Testis (tissue), 3 donors: ENCODE measurements around the gene RUNDC3A. TPM values are rescaled to one million over a fixed set of nuclear protein-coding genes. Genes with fewer than 3 reads are reported as not detected.

Experiments
- DNase-seq: peaks from one replicate; pipeline ENCODE4 v3.0.0-alpha.2; 2019
- H3K27ac ChIP-seq, 2 donors: fragments of 200-600 bp; sonication (generic); one replicate each; pipeline ENCODE4 v1.5.1; 2019
- H3K27me3 ChIP-seq: fragments of 200-600 bp; sonication (generic); one replicate; pipeline ENCODE4 v1.5.1; 2019
- H3K36me3 ChIP-seq: fragments of 200-600 bp; sonication (generic); one replicate; pipeline ENCODE4 v1.5.1; 2017; ENCODE audit warnings: low read depth; ENCODE audit errors: missing control alignments
- H3K4me1 ChIP-seq: fragments of 200-600 bp; sonication (generic); one replicate; pipeline ENCODE4 v1.5.1; 2019
- H3K4me3 ChIP-seq, 2 donors: fragments of 200-600 bp; sonication (generic); one replicate each; pipeline ENCODE4 v1.5.1; 2017 to 2019
- H3K9me3 ChIP-seq: fragments of 200-600 bp; sonication (generic); one replicate; pipeline ENCODE4 v1.5.1; 2017
- POLR2A ChIP-seq: fragments of 450-650 bp; IDR thresholded peaks from one replicate; pipeline ENCODE4 v1.6.1; 2017; ENCODE audit warnings: antibody characterized with exemption, mild to moderate bottlenecking, moderate library complexity
- whole genome bisulfite sequencing, 2 donors: methylation state at CpG; one replicate each; pipeline ENCODE4 v1.1.5; 2018; 5-methylcytosine and 5-hydroxymethylcytosine counted together
- intact Hi-C: fragments of 100-400 bp; cut with DNase I; formaldehyde crosslinking; loops from one replicate; pipeline ENCODE4 v1.15.1; 2023; ENCODE audit warnings: low total_unique reads
- polyA plus RNA-seq: library from polyadenylated mRNA; stranded (reverse); fragments of 350-450 nt; fragmentation: Illumina TruSeq; extraction: RNeasy Lipid Tissue Mini Kit (QIAGEN cat#74804); gene quantifications from one replicate; pipeline ENCODE4 v1.2.3, GENCODE V29; 2014; ENCODE audit warnings: low read depth, low replicate concordance; ENCODE audit not compliant: insufficient read depth
- total RNA-seq, 2 donors: library from RNA; depleted of rRNA; stranded (reverse); fragments of >200 nt; gene quantifications; one replicate each; pipeline ENCODE4 v1.2.3, GENCODE V29; 2016
- TF ChIP-seq, protein P1 (sequence below), 3 experiments: fragments of 450-650 bp in 2 of 3; fragments of 200-600 bp in 1 of 3; sonication (generic) in 1 of 3; IDR thresholded peaks; one replicate each; pipeline ENCODE4 v1.5.1; 2016 to 2019; ENCODE audit warnings: antibody characterized with exemption in 3 of 3, mild to moderate bottlenecking in 2 of 3, moderate library complexity in 1 of 3

Gene RUNDC3A
- total and polyA plus RNA-seq, 3 donors from 2014 or later, result 14.6 to 53.1 (median 17.5) TPM

DNA sequence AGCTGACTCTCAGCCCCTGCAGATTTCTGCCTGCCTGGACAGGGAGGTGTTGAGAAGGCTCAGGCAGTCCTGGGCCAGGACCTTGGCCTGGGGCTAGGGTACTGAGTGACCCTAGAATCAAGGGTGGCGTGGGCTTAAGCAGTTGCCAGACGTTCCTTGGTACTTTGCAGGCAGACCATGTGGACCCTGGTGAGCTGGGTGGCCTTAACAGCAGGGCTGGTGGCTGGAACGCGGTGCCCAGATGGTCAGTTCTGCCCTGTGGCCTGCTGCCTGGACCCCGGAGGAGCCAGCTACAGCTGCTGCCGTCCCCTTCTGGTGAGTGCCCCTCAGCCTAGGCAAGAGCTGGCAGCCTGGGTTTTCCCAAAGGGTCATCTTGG is 40.6 kb downstream of the RUNDC3A start:
- H3K27me3 ChIP-seq, result no peaks in the 10 kb centered on the region
- H3K36me3 ChIP-seq, result no peaks in the 10 kb centered on the region
- H3K9me3 ChIP-seq, result no peaks in the 10 kb centered on the region
- H3K4me1 ChIP-seq, result peaks cover 4% of the 10 kb centered on the region
- 74 to 100% methylated on average over 2 to 6 of the region's 6 CpGs for WGBS, 2 donors
- TF ChIP-seq, protein P1, sequence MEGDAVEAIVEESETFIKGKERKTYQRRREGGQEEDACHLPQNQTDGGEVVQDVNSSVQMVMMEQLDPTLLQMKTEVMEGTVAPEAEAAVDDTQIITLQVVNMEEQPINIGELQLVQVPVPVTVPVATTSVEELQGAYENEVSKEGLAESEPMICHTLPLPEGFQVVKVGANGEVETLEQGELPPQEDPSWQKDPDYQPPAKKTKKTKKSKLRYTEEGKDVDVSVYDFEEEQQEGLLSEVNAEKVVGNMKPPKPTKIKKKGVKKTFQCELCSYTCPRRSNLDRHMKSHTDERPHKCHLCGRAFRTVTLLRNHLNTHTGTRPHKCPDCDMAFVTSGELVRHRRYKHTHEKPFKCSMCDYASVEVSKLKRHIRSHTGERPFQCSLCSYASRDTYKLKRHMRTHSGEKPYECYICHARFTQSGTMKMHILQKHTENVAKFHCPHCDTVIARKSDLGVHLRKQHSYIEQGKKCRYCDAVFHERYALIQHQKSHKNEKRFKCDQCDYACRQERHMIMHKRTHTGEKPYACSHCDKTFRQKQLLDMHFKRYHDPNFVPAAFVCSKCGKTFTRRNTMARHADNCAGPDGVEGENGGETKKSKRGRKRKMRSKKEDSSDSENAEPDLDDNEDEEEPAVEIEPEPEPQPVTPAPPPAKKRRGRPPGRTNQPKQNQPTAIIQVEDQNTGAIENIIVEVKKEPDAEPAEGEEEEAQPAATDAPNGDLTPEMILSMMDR (IDR thresholded peaks at IDR 0.05), result no peak
- TF ChIP-seq POLR2A, result no peak
- no peak overlapping the region for H3K4me3 ChIP-seq
- H3K27ac ChIP-seq, result no peak overlapping the region
- DNase-seq, result no peak
- intact Hi-C loops, result no loop called here

DNA sequence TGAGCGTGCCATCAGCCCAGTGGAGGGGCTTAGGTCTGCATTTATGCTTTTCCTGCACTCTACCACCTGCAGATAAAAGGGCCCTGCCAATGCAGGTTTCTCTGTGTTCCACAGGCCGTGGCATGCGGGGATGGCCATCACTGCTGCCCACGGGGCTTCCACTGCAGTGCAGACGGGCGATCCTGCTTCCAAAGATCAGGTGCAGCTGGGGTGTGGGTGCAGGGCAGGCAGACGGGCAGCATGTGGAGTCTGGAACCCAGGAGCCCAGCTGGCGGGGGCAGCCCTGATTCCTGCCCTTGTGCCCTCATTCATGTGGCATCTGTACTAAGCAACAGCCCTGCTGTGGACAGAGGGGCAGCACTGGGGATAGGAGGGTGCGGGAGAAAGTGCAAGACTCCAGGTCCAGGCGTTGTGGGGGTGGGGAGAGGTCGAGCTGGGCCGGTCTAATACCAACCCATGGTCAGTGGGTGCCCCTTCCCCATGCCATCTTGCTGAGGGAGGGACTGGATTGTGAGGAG is 41.2 kb downstream of the RUNDC3A start:
- peaks cover 4% of the 10 kb centered on the region for H3K4me1 ChIP-seq
- TF ChIP-seq, protein P1 (IDR thresholded peaks at IDR 0.05), result no peak
- no peak for TF ChIP-seq POLR2A
- WGBS, 2 donors, result 86 to 88% methylated on average over 6 to 12 of the region's 12 CpGs
- H3K9me3 ChIP-seq, result no peaks in the 10 kb centered on the region
- H3K27ac ChIP-seq, result no peak overlapping the region
- no peaks in the 10 kb centered on the region for H3K27me3 ChIP-seq
- no peak for DNase-seq
- no peaks in the 10 kb centered on the region for H3K36me3 ChIP-seq
- intact Hi-C loops, result no loop called here
- no peak overlapping the region for H3K4me3 ChIP-seq

DNA sequence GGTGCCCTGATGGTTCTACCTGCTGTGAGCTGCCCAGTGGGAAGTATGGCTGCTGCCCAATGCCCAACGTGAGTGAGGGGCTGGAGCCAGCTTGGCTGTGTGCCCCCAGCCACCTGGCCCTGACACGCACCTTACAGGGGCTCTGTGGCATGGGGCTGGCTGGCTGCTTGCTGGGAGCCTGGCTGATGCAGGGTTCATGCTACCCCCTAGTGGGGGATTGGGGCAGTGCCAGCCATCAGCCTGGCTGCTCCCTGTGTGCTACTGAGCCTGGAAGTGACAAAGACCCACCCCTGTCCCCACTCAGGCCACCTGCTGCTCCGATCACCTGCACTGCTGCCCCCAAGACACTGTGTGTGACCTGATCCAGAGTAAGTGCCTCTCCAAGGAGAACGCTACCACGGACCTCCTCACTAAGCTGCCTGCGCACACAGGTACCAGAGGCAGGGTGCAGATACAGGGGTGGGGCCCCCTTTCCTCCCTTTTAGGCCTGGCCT is 42.4 kb downstream of the RUNDC3A start:
- no peaks in the 10 kb centered on the region for H3K27me3 ChIP-seq
- peak; percentile 79 for DNase-seq
- H3K36me3 ChIP-seq, result no peaks in the 10 kb centered on the region
- no peak overlapping the region for H3K4me3 ChIP-seq
- intact Hi-C loops, result no loop called here
- H3K27ac ChIP-seq, result no peak overlapping the region
- no peaks in the 10 kb centered on the region for H3K9me3 ChIP-seq
- TF ChIP-seq, protein P1 (IDR thresholded peaks at IDR 0.05), result peak; percentile 40 to 69 (median 51)
- no peak for TF ChIP-seq POLR2A
- WGBS, 2 donors, result 70 to 71% methylated on average over 2 to 6 of the region's 6 CpGs
- H3K4me1 ChIP-seq, result peaks cover 4% of the 10 kb centered on the region

DNA sequence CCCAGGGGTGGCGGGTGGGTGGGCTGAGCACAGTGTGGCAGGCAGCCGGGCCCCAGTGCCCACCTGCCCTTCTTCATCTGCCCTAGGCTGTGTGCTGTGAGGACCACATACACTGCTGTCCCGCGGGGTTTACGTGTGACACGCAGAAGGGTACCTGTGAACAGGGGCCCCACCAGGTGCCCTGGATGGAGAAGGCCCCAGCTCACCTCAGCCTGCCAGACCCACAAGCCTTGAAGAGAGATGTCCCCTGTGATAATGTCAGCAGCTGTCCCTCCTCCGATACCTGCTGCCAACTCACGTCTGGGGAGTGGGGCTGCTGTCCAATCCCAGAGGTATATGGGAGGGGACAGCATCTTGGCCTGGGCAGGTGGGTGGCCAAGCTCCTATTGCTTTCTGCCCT is 43.1 kb downstream of the RUNDC3A start:
- 75 to 90% methylated on average over 2 to 8 of the region's 8 CpGs for WGBS, 2 donors
- Histone ChIP-seq H3K9me3 (no peaks in the 10 kb centered on the region), H3K27me3 (no peaks in the 10 kb centered on the region), H3K36me3 (no peaks in the 10 kb centered on the region), H3K4me1 (peaks cover 2% of the 10 kb centered on the region), H3K27ac (no peak overlapping the region), H3K4me3 (no peak overlapping the region)
- DNase-seq, result no peak
- intact Hi-C loops, result no loop called here
- TF ChIP-seq, protein P1 (IDR thresholded peaks at IDR 0.05), result no peak
- TF ChIP-seq POLR2A, result no peak
